SK-N-SH treated with all-trans-retinoic acid at 6 μM for 48 hours (cell line): ENCODE measurements around the gene ITGB7.

Source experiments
- ATAC-seq: fragments of 200-7000 bp; cut with Tn5 transposase; 3 replicates; pipeline ENCODE4 v1.9.1; 2020; ENCODE audit warnings: mild to moderate bottlenecking, moderate library complexity
- ARNTL ChIP-seq: fragments of 450-650 bp; formaldehyde crosslinking; IDR thresholded peaks from 2 replicates; pipeline ENCODE4 v1.5.0; 2020; ENCODE audit warnings: low read depth, mild to moderate bottlenecking, moderate library complexity, borderline replicate concordance
- BACH2 ChIP-seq: fragments of 250-450 bp; sonication (Bioruptor Pico); IDR thresholded peaks from 2 replicates; pipeline ENCODE4 v1.9.0; 2021; ENCODE audit warnings: mild to moderate bottlenecking, borderline replicate concordance
- CREB5 ChIP-seq: fragments of 250-450 bp; sonication (Bioruptor Pico); IDR thresholded peaks from 2 replicates; pipeline ENCODE4 v1.5.1; 2020; ENCODE audit warnings: low read depth, mild to moderate bottlenecking, moderate library complexity
- CSDC2 ChIP-seq: fragments of 250-450 bp; sonication (Bioruptor Pico); IDR thresholded peaks from 2 replicates; pipeline ENCODE4 v1.5.0; 2020; ENCODE audit warnings: mild to moderate bottlenecking, moderate library complexity
- CSRNP3 ChIP-seq: fragments of 250-450 bp; sonication (Bioruptor Pico); IDR thresholded peaks from 2 replicates; pipeline ENCODE4 v1.5.1; 2021; ENCODE audit warnings: mild to moderate bottlenecking, moderate library complexity
- ESRRG ChIP-seq: fragments of 250-450 bp; sonication (Bioruptor Pico); IDR thresholded peaks from 2 replicates; pipeline ENCODE4 v1.6.1; 2021; ENCODE audit warnings: mild to moderate bottlenecking
- GLIS3 ChIP-seq: fragments of 250-450 bp; sonication (Bioruptor Pico); IDR thresholded peaks from 2 replicates; pipeline ENCODE4 v1.5.0; 2020; ENCODE audit warnings: mild to moderate bottlenecking, moderate library complexity
- OSR1 ChIP-seq: fragments of 250-450 bp; sonication (Bioruptor Pico); IDR thresholded peaks from 2 replicates; pipeline ENCODE4 v1.8.0; 2022; ENCODE audit warnings: moderate library complexity, mild to moderate bottlenecking, inconsistent platforms
- PATZ1 ChIP-seq: fragments of 250-450 bp; sonication (Bioruptor Pico); IDR thresholded peaks from 2 replicates; pipeline ENCODE4 v1.8.0; 2020; ENCODE audit warnings: mild to moderate bottlenecking, moderate library complexity, borderline replicate concordance
- PPARA ChIP-seq: fragments of 250-450 bp; sonication (Bioruptor Pico); IDR thresholded peaks from 2 replicates; pipeline ENCODE4 v1.5.0; 2020; ENCODE audit warnings: mild to moderate bottlenecking, borderline replicate concordance
- RARB ChIP-seq: fragments of 250-450 bp; sonication (Bioruptor Pico); IDR thresholded peaks from 2 replicates; pipeline ENCODE4 v1.8.0; 2021; ENCODE audit warnings: mild to moderate bottlenecking, moderate library complexity
- SNAI2 ChIP-seq: fragments of 250-450 bp; sonication (Bioruptor Pico); IDR thresholded peaks from 2 replicates; pipeline ENCODE4 v1.5.0; 2020; ENCODE audit warnings: mild to moderate bottlenecking, moderate library complexity
- TCF4 ChIP-seq: fragments of 250-450 bp; sonication (Bioruptor Pico); IDR thresholded peaks from 2 replicates; pipeline ENCODE4 v1.8.0; 2021; ENCODE audit warnings: mild to moderate bottlenecking, moderate library complexity, borderline replicate concordance
- TOX ChIP-seq: fragments of 250-450 bp; sonication (Bioruptor Pico); IDR thresholded peaks from 2 replicates; pipeline ENCODE4 v1.8.0; 2021; ENCODE audit warnings: mild to moderate bottlenecking, moderate library complexity, borderline replicate concordance
- ZFP3 ChIP-seq: fragments of 250-450 bp; sonication (Bioruptor Pico); IDR thresholded peaks from 2 replicates; pipeline ENCODE4 v1.5.0; 2020; ENCODE audit warnings: mild to moderate bottlenecking, moderate library complexity
- ZFP30 ChIP-seq: fragments of 450-650 bp; formaldehyde crosslinking; IDR thresholded peaks from 2 replicates; pipeline ENCODE4 v1.5.0; 2022; ENCODE audit warnings: mild to moderate bottlenecking, moderate library complexity
- ZNF565 ChIP-seq: fragments of 450-650 bp; formaldehyde crosslinking; conservative IDR thresholded peaks from 2 replicates; pipeline ENCODE4 v1.5.0; 2020; ENCODE audit warnings: low read depth, mild to moderate bottlenecking, moderate library complexity
- ZNF70 ChIP-seq: fragments of 450-650 bp; formaldehyde crosslinking; IDR thresholded peaks from 2 replicates; pipeline ENCODE4 v1.5.0; 2020; ENCODE audit warnings: mild to moderate bottlenecking, moderate library complexity
- ZNF8 ChIP-seq: fragments of 450-650 bp; formaldehyde crosslinking; IDR thresholded peaks from 2 replicates; pipeline ENCODE4 v1.5.0; 2020; ENCODE audit warnings: mild to moderate bottlenecking, moderate library complexity
- TF ChIP-seq, protein P1 (sequence below): fragments of 250-450 bp; sonication (Bioruptor Pico); IDR thresholded peaks from 2 replicates; pipeline ENCODE4 v1.5.0; 2020; ENCODE audit warnings: mild to moderate bottlenecking, moderate library complexity

Gene ITGB7

DNA sequence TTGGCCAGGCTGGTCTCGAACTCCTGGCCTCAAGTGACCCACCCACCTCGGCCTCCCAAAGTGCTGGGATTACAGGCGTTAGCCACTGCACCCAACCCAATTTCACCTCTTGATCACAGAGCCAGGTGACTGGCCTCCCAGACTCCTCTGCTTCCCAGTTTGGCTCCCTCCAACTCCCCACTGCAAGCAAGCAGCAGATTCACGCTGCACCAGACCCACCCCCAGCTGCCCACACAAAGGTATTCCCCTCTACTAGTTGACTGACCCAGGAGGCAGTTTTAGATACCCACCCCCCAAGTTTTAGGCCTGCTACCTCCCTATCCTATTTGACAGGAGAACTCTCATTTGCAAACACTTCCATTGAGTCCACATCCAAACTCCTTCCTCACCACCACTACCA lies 19.8 kb upstream of the ITGB7 start:
- no peak for ATAC-seq
- TF ChIP-seq ZNF70, result no peak
- TF ChIP-seq ZFP30, result no peak
- TF ChIP-seq CSDC2 (CRISPR knock-in tag), result no peak
- TF ChIP-seq CSRNP3 (CRISPR knock-in tag), result no peak
- TF ChIP-seq PPARA, result no peak
- no peak for TF ChIP-seq ZNF8 (CRISPR knock-in tag)

GRCh38 chr12:53225635-53226424 lies 18.8 kb upstream of the ITGB7 start:
- TF ChIP-seq ZFP30 (no peak), CREB5 (CRISPR knock-in tag) (no peak), ZNF8 (CRISPR knock-in tag) (no peak), ARNTL (no peak), SNAI2 (CRISPR knock-in tag) (no peak), CSRNP3 (CRISPR knock-in tag) (no peak), BACH2 (CRISPR knock-in tag) (no peak)
- TF ChIP-seq, protein P1, sequence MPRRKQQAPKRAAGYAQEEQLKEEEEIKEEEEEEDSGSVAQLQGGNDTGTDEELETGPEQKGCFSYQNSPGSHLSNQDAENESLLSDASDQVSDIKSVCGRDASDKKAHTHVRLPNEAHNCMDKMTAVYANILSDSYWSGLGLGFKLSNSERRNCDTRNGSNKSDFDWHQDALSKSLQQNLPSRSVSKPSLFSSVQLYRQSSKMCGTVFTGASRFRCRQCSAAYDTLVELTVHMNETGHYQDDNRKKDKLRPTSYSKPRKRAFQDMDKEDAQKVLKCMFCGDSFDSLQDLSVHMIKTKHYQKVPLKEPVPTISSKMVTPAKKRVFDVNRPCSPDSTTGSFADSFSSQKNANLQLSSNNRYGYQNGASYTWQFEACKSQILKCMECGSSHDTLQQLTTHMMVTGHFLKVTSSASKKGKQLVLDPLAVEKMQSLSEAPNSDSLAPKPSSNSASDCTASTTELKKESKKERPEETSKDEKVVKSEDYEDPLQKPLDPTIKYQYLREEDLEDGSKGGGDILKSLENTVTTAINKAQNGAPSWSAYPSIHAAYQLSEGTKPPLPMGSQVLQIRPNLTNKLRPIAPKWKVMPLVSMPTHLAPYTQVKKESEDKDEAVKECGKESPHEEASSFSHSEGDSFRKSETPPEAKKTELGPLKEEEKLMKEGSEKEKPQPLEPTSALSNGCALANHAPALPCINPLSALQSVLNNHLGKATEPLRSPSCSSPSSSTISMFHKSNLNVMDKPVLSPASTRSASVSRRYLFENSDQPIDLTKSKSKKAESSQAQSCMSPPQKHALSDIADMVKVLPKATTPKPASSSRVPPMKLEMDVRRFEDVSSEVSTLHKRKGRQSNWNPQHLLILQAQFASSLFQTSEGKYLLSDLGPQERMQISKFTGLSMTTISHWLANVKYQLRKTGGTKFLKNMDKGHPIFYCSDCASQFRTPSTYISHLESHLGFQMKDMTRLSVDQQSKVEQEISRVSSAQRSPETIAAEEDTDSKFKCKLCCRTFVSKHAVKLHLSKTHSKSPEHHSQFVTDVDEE (CRISPR knock-in tag), result no peak

DNA sequence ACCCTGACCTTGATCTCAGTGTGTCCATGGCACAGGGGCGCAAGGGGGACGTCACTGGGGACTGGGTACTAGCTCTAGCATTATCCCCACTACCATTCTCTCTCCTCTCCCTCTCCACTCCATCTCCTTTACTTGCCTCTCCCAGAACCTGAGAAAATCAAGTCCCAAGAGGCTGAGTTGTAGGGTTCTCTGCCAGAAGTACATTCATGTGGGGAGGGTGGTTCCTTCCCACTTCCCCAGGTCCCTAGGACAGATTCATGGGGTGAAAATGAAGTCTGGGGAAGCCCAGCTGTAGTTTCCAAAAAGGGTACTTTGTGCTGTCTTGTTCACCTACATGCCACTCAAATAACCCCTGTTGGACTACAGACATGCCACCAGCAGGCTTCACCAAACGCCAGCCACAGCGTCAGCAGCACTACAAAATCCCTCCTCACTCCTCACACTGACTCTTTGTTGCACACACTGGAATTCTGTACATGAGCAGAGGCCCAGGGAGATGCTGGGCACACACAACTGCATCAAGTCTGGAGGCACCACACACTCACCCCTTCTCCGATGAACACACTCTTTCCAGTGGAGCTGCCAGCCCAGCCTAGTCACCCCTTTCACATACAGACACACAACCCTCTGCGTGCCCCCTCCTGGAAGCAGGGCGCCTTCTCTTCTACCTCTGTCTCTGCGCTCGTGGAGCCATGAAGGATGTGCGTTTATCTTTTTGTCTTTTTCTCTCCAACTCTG lies 18.0 kb upstream of the ITGB7 start:
- no peak for ATAC-seq
- no peak for TF ChIP-seq PATZ1 (CRISPR knock-in tag)
- TF ChIP-seq SNAI2 (CRISPR knock-in tag), result no peak
- TF ChIP-seq TOX (CRISPR knock-in tag), result no peak
- TF ChIP-seq ZNF565, result no peak
- no peak for TF ChIP-seq TCF4 (CRISPR knock-in tag)
- no peak for TF ChIP-seq CSRNP3 (CRISPR knock-in tag)
- no peak for TF ChIP-seq ZNF8 (CRISPR knock-in tag)
- no peak for TF ChIP-seq BACH2 (CRISPR knock-in tag)
- no peak for TF ChIP-seq RARB (CRISPR knock-in tag)
- no peak for TF ChIP-seq OSR1
- TF ChIP-seq CREB5 (CRISPR knock-in tag), result no peak
- no peak for TF ChIP-seq ZFP30
- no peak for TF ChIP-seq GLIS3
- TF ChIP-seq CSDC2 (CRISPR knock-in tag), result no peak
- TF ChIP-seq ZNF70, result no peak
- TF ChIP-seq ESRRG (CRISPR knock-in tag), result no peak
- no peak for TF ChIP-seq ZFP3 (CRISPR knock-in tag)
- TF ChIP-seq, protein P1 (CRISPR knock-in tag), result no peak

More at GRCh38 chr12:53225635-53226424, 18.8 kb upstream of the ITGB7 start:
- no peak for ATAC-seq
